Stomach (tissue), 9 donors: ENCODE measurements around the gene BCL2L1. TPM values are rescaled to one million over a fixed set of nuclear protein-coding genes. Genes with fewer than 3 reads are reported as not detected.
"Not testable (repeated sequence)": the region's sequence is repeated elsewhere in the genome, so short reads cannot be mapped to it uniquely, and the experiment has no call there.

Experiments
- DNase-seq, 2 donors: peaks; one replicate each; pipeline versions ENCODE4 v3.0.0 to v3.0.0-alpha.2; 2013 to 2019
- H3K27ac ChIP-seq, 5 donors: fragments of 200-600 bp in 4 of 5; sonication (generic) in 4 of 5; one replicate each; pipeline ENCODE4 v1.5.1; 2013 to 2019; ENCODE audit warnings: mild to moderate bottlenecking in 1 of 5, moderate library complexity in 1 of 5
- H3K27me3 ChIP-seq, 3 donors: fragments of 200-600 bp; sonication (generic); one replicate each; pipeline ENCODE4 v1.5.1; 2017 to 2019; ENCODE audit warnings: mixed run types in 1 of 3
- H3K36me3 ChIP-seq, 4 donors: fragments of 200-600 bp; sonication (generic); 1 replicate in 3 of 4; 2 replicates in 1 of 4; pipeline ENCODE4 v1.5.1; 2016 to 2019
- H3K4me1 ChIP-seq, 4 donors: fragments of 200-600 bp; sonication (generic); one replicate each; pipeline ENCODE4 v1.5.1; 2016 to 2019
- H3K4me3 ChIP-seq, 4 donors: fragments of 200-600 bp; sonication (generic) in 3 of 4; one replicate each; pipeline ENCODE4 v1.5.1; 2016 to 2019; ENCODE audit warnings: mild to moderate bottlenecking in 1 of 4
- H3K9me3 ChIP-seq, 4 donors: fragments of 200-600 bp; sonication (generic); one replicate each; pipeline ENCODE4 v1.5.1; 2016 to 2019
- EP300 ChIP-seq: sonication (generic); formaldehyde crosslinking; IDR thresholded peaks from one replicate; pipeline ENCODE4 v1.6.1; 2017; ENCODE audit warnings: antibody characterized with exemption
- POLR2A ChIP-seq, 4 donors: fragments of 450-650 bp; IDR thresholded peaks; one replicate each; pipeline ENCODE4 v1.6.1; 2016; ENCODE audit warnings: antibody characterized with exemption in 4 of 4, control low read depth in 2 of 4, mild to moderate bottlenecking in 1 of 4, moderate library complexity in 1 of 4
- POLR2AphosphoS5 ChIP-seq, 3 donors: sonication (generic); formaldehyde crosslinking; IDR thresholded peaks; one replicate each; pipeline ENCODE4 v1.6.1; 2016; ENCODE audit warnings: antibody characterized with exemption in 3 of 3
- WGBS, 5 donors: extraction: QIAGEN DNeasy Blood & Tissue Kit in 3 of 5; methylation state at CpG; one replicate each; pipeline versions ENCODE4 v1.1.5 to v1.1.7; 2013 to 2018; 5-methylcytosine and 5-hydroxymethylcytosine counted together
- intact Hi-C: fragments of 100-400 bp; cut with DNase I; formaldehyde crosslinking; loops from one replicate; pipeline ENCODE4 v1.15.1; 2023; ENCODE audit warnings: low total_unique reads
- polyA plus RNA-seq, 3 donors: library from polyadenylated mRNA; stranded (reverse); fragments of 200-250 nt; gene quantifications; one replicate each; pipeline ENCODE4 v1.2.3, GENCODE V29; 2013
- total RNA-seq, 5 donors: library from RNA; depleted of rRNA; stranded (reverse); fragments of >200 nt; gene quantifications; one replicate each; pipeline versions ENCODE4 v1.1.0 to v1.2.3, GENCODE V29; 2014 to 2016
- TF ChIP-seq, protein P1 (sequence below), 7 experiments: fragments of 450-650 bp in 4 of 7; fragments of 200-600 bp in 3 of 7; sonication (generic) in 3 of 7; IDR thresholded peaks; one replicate each; pipeline ENCODE4 v1.5.1; 2016 to 2019; ENCODE audit warnings: antibody characterized with exemption in 7 of 7, control low read depth in 2 of 7, mild to moderate bottlenecking in 1 of 7
- donor health status: healthy with polysubstance abuse.
- donor health status: Bipolar disorder and iron deficiency.
- donor health status: healthy.

The BCL2L1 gene
- total and polyA plus RNA-seq, 8 donors: 47.1 to 210 (median 70.8) TPM

DNA sequence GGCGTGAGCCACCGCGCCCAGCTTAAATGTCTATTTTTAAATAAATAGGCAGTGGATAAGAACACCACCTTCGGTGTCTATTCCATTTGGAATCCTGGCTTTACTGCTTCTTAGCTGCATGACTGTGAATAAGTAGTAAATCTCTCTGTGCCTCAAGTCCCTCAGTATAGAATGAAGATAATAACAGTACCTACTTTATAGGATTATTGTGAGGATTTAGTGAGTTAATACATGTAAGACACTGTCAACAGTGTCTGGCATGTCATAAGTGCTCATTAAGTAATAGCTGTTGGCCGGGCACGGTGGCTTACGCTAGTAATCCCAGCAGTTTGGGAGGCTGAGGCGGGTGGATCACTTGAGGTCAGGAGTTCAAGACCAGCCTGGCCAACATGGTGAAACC is 26.6 kb upstream of the BCL2L1 start:
- Histone ChIP-seq H3K27ac (no peak overlapping the region), H3K27me3 (no peaks in the 10 kb centered on the region), H3K36me3 (no peaks in the 10 kb centered on the region), H3K9me3 (no peaks in the 10 kb centered on the region), H3K4me3 (no peak overlapping the region), H3K4me1 (no peaks in the 10 kb centered on the region)
- WGBS, 5 donors: 90 to 98% (median 93%) methylated on average over 8 of the region's 8 CpGs
- DNase-seq: no peak
- TF ChIP-seq POLR2AphosphoS5 (IDR thresholded peaks at IDR 0.05) (no peak), EP300 (no peak), POLR2A (IDR thresholded peaks at IDR 0.05) (no peak)
- TF ChIP-seq, protein P1, sequence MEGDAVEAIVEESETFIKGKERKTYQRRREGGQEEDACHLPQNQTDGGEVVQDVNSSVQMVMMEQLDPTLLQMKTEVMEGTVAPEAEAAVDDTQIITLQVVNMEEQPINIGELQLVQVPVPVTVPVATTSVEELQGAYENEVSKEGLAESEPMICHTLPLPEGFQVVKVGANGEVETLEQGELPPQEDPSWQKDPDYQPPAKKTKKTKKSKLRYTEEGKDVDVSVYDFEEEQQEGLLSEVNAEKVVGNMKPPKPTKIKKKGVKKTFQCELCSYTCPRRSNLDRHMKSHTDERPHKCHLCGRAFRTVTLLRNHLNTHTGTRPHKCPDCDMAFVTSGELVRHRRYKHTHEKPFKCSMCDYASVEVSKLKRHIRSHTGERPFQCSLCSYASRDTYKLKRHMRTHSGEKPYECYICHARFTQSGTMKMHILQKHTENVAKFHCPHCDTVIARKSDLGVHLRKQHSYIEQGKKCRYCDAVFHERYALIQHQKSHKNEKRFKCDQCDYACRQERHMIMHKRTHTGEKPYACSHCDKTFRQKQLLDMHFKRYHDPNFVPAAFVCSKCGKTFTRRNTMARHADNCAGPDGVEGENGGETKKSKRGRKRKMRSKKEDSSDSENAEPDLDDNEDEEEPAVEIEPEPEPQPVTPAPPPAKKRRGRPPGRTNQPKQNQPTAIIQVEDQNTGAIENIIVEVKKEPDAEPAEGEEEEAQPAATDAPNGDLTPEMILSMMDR (IDR thresholded peaks at IDR 0.05): no peak
- intact Hi-C loops: no loop called here

DNA sequence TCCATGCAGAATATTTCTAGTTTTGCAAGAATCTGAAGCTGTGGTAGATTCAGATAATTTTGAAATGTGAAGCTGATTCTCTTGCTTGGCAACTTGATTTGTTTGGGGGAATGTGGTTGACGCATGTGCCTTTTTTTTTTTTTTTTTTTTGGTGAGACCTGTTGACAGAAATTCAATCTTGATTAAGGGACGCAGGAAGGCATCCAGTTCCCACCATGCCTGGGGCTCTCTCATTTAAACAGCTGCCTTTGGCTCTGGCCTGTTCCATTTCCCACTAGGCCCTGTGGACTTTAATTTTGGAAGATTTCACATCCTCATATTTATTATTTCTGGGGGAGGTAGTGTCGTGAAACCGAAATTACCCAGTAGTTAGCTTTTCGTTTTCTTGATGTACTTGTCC is 25.0 kb upstream of the BCL2L1 start:
- Histone ChIP-seq H3K4me3 (no peak overlapping the region), H3K27ac (no peak overlapping the region), H3K36me3 (no peaks in the 10 kb centered on the region), H3K9me3 (no peaks in the 10 kb centered on the region), H3K4me1 (no peaks in the 10 kb centered on the region), H3K27me3 (no peaks in the 10 kb centered on the region)
- WGBS, 5 donors: 64 to 85% (median 65%) methylated on average over 5 of the region's 5 CpGs
- intact Hi-C loops: no loop called here
- peak in 1 of 2 donors; percentile 58 for DNase-seq
- TF ChIP-seq POLR2A (IDR thresholded peaks at IDR 0.05) (no peak), EP300 (no peak), POLR2AphosphoS5 (IDR thresholded peaks at IDR 0.05) (no peak)
- TF ChIP-seq, protein P1 (IDR thresholded peaks at IDR 0.05): no peak

DNA sequence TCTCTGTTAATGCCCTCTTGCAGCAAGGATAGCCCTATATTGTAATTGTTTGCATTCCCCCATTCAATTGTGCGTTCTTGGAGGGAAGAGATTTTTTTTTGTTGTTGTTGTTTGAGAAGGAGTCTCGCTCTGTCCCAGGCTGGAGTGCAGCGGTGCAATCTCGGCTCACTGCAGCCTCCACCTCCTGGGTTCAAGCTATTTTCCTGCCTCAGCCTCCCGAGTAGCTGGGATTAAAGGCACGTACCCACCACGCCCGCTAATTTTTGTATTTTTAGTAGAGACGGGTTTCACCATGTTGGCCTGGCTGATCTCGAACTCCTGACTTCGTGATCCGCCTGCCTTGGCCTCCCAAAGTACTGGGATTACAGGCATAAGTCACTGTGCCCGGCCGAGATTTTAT is 24.4 kb upstream of the BCL2L1 start:
- H3K4me1 ChIP-seq, H3K4me3 ChIP-seq, H3K27me3 ChIP-seq, H3K9me3 ChIP-seq, H3K27ac ChIP-seq, H3K36me3 ChIP-seq, intact Hi-C loops, DNase-seq: not testable (repeated sequence)
- WGBS, 5 donors: 90 to 92% (median 91%) methylated on average over 14 of the region's 14 CpGs

DNA sequence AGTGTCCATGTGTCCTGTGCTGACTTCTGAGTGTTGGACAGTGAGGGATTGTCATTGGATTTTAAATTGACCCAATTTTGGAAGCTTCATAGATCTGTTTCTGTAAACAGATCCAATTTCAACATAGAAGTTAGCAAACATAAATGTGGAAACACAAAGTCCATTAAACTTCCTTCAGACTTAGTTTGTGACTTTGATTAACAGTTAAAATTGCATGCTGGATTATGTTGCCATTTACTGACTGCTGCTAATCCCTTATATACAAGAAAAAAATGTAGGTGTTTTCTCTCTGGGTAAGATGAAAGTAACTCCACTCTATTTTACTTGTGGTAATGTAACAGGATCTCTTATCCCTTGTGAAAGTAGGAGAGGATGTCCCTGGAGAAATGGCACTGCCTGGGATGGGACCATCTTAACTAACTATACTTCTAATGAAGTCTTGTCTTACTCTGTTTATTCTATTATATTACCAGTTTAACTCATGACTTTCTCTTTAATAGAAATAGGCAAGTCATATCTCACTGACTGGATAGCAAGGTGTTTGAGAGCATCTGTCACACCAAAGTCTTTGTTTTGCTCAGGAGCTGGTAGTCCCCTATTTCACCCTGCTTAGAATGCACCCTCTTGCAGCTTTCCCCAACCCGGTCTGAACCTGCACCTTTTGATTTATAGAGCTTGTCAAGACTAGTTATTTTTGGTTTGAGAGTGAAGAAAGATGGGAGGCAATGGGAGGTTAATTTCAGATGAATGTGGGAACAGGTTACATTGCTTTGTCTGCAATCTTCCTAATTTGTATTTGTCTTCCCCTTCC is 23.6 kb upstream of the BCL2L1 start:
- Histone ChIP-seq H3K36me3 (no peaks in the 10 kb centered on the region), H3K4me3 (no peak overlapping the region), H3K27ac (no peak overlapping the region), H3K9me3 (no peaks in the 10 kb centered on the region), H3K27me3 (no peaks in the 10 kb centered on the region), H3K4me1 (peaks cover 0 to 7% (median 0%) of the 10 kb centered on the region in 4 donors)
- intact Hi-C loops: no loop called here
- no peak for DNase-seq
- TF ChIP-seq, protein P1 (IDR thresholded peaks at IDR 0.05): no peak
- TF ChIP-seq POLR2A (IDR thresholded peaks at IDR 0.05) (no peak), EP300 (no peak), POLR2AphosphoS5 (IDR thresholded peaks at IDR 0.05) (no peak)
- 26 to 42% (median 36%) methylated on average over 1 of the region's 1 CpG for WGBS, 5 donors
